AG09309 (cell line): ENCODE results near the gene TTC38.
"Not testable (repeated sequence)": the region's sequence is repeated elsewhere in the genome, so short reads cannot be mapped to it uniquely, and the experiment has no call there.

Experiments
- DNase-seq: peaks from one replicate; pipeline ENCODE4 v3.0.0-alpha.2; 2010; ENCODE audit warnings: low read depth
- H3K4me3 ChIP-seq: 2 replicates; pipeline ENCODE4 v1.5.1; 2011; ENCODE audit warnings: mild to moderate bottlenecking, low read depth, low read length, moderate library complexity; ENCODE audit not compliant: control insufficient read depth
- TF ChIP-seq, protein P1 (sequence below): IDR thresholded peaks from 2 replicates; pipeline ENCODE4 v1.5.1; 2011; ENCODE audit warnings: mild to moderate bottlenecking, low read depth, low read length, inconsistent platforms; ENCODE audit not compliant: insufficient read depth, control insufficient read depth; ENCODE audit errors: missing control alignments

The TTC38 gene

DNA sequence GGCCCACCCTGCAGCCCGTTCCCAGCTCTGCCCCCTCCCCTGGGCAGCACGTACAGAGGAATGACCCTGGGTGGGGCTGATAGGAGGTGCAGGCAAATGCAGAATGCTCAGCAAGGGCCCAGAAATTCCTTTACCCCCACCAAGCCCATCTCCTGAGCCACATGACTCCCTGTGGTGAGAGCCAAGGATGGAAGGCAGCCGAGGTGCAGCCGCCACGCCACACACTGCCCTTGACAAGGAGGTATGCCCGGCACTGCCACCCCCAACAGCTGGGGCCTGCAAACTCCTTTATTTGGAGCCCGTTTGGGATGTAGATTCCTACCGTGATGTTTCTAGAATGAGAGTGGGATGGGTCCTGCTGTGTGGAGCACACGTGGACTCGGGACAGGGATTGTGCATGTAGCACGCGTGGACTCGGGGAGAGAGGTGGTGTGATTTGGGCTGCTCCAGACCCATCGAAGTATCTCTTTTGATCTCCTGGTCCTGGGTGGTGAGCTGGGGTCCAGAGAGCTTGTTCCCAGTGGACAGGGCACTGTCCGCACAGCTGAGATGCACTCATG is 41.8 kb downstream of the TTC38 start:
- H3K4me3 ChIP-seq: no peak overlapping the region
- TF ChIP-seq, protein P1, sequence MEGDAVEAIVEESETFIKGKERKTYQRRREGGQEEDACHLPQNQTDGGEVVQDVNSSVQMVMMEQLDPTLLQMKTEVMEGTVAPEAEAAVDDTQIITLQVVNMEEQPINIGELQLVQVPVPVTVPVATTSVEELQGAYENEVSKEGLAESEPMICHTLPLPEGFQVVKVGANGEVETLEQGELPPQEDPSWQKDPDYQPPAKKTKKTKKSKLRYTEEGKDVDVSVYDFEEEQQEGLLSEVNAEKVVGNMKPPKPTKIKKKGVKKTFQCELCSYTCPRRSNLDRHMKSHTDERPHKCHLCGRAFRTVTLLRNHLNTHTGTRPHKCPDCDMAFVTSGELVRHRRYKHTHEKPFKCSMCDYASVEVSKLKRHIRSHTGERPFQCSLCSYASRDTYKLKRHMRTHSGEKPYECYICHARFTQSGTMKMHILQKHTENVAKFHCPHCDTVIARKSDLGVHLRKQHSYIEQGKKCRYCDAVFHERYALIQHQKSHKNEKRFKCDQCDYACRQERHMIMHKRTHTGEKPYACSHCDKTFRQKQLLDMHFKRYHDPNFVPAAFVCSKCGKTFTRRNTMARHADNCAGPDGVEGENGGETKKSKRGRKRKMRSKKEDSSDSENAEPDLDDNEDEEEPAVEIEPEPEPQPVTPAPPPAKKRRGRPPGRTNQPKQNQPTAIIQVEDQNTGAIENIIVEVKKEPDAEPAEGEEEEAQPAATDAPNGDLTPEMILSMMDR: no peak
- DNase-seq: no peak

DNA sequence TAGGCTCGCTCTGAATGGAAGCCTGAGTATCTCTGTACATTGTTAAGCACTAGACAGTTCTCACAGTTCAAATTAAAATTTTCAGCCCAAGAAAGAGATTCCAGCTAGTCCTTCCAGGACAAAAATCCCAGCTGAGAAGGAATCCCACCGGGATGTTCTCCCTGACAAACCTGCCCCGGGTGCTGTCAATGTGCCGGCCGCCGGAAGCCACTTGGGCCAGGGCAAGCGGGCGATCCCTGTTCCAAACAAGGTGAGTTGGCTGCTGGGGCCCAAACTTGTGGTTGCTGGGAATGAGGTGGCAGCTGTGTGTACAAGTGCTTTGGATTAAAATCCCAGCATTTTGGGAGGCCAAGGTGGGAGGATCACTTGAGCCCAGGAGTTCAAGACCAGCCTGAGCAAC is 44.2 kb downstream of the TTC38 start:
- H3K4me3 ChIP-seq: no peak overlapping the region
- no peak for DNase-seq
- TF ChIP-seq, protein P1: no peak

DNA sequence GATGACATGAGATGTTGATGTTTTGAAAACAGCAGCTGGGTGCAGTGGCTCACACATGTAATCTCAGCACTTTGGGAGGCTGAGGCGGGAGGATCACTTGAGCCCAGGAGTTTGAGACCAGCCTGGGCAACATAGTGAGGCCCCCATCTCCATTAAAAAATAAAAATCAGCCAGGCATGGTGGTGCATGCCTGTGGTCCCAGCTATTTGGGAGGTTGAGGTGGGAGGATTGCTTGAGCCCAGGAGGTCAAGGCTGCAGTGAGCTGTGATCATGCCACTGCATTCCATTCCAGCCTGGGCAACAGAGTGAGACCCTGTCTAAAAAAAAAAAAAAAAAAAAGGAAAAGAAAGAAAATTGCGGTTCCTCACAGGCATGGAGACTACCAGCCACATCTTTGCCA is 45.0 kb downstream of the TTC38 start:
- not testable (repeated sequence) for H3K4me3 ChIP-seq, DNase-seq

DNA sequence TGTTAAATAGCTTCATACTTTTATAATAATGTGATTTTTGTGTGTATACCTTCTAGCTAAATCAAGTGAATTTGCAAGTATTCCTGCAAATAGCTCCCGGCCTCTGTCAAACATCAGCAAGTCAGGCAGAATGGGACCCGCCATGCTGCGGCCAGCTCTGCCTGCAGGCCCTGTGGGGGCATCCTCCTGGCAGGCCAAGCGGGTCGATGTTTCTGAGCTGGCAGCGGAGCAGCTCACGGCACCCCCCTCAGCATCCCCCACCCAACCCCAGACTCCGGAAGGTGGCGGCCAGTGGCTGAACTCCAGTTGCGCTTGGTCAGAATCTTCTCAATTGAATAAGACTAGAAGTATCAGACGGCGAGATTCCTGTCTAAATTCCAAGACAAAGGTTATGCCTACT is 48.2 kb downstream of the TTC38 start:
- TF ChIP-seq, protein P1: no peak
- DNase-seq: no peak
- H3K4me3 ChIP-seq: no peak overlapping the region

DNA sequence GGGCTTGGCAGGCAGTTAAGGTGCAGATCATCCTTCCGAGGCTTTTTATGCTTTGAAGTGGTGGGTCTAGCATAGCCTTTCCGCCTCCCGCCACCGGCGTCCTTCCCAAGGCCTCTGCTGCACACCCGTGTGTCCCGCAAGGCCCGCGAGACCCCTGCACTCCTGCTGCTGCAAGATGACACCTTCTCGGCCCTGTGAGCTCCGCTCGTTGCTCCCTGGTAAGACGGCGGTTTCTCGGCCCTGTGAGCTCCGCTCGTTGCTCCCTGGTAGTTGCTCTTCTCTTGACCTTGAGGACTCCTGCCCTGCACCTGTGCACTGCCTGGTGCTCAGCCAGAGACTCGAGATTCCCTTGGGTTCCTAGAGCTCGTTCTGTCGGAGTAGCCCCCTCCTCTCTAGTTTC is 49.8 kb downstream of the TTC38 start:
- no peak overlapping the region for H3K4me3 ChIP-seq
- TF ChIP-seq, protein P1: no peak
- no peak for DNase-seq

DNA sequence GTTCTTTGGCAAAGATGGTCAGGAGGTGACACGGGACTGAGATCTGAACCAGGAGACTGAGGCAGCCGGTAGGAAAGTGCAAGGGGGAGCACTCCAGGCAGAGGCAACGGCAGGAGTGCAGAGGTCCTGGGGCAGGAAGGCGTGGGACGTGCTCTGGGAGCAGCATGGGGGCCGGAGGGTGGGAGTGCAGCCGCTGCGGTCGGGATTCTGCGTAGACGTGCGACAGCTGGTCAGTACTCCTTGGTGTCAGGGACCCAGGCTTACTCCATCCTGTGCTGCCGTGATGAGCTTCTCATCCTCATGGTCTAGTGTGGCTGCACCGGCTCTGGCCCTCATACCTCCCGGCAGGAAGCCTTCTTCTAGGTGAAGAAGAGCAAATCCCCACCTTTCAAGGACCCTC is 50.8 kb downstream of the TTC38 start:
- TF ChIP-seq, protein P1: no peak
- no peak for DNase-seq
- no peak overlapping the region for H3K4me3 ChIP-seq

DNA sequence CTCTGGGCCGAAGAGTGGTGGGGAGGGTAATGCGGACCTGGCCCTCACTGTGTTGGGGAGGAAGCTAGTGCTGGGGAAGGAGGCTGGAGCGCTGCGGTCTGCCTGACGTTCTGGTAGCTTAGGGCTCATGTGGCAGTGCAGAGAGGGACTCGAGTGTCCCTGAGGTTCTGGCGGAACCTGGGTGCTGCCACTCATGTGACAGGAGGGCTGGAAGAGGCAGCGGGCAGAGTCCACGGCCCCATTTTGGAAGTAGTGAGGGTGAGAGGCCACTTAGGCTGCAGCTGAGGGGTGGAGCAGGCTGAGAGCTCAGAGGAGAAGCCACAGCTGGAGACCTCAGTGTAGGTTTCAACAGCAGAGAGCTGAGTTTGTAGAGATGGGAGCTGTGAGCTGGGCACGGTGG is 51.5 kb downstream of the TTC38 start:
- no peak for DNase-seq
- TF ChIP-seq, protein P1: no peak
- H3K4me3 ChIP-seq: no peak overlapping the region
